Prostate gland (tissue), 2 donors: ENCODE measurements around the gene AP2M1.

Experiments
- CTCF ChIP-seq, 4 experiments: fragments of 200-600 bp in 2 of 4; fragments of 450-650 bp in 2 of 4; sonication (generic) in 2 of 4; IDR thresholded peaks; 1 replicate in 3 of 4; 2 replicates in 1 of 4; pipeline ENCODE4 v1.5.1; 2016 to 2019; ENCODE audit warnings: antibody characterized with exemption in 4 of 4, mild to moderate bottlenecking in 2 of 4, moderate library complexity in 2 of 4
- POLR2A ChIP-seq: fragments of 450-650 bp; IDR thresholded peaks from one replicate; pipeline ENCODE4 v1.6.1; 2016; ENCODE audit warnings: antibody characterized with exemption, mild to moderate bottlenecking
- POLR2AphosphoS5 ChIP-seq: sonication (generic); formaldehyde crosslinking; IDR thresholded peaks from one replicate; pipeline ENCODE4 v1.6.1; 2017; ENCODE audit warnings: antibody characterized with exemption

GRCh38 chr3:184178521-184179138, 4.0 kb downstream of the AP2M1 start:
- no peak for TF ChIP-seq CTCF (IDR thresholded peaks at IDR 0.05)
- no peak for TF ChIP-seq POLR2A
- TF ChIP-seq POLR2AphosphoS5: no peak
